HG03571 (cell line): ENCODE results near the gene MACROD2.
"Not testable (repeated sequence)": the region's sequence is repeated elsewhere in the genome, so short reads cannot be mapped to it uniquely, and the experiment has no call there.

ENCODE experiments used
- ATAC-seq: cut with Tn5 transposase; IDR thresholded peaks from one replicate; pipeline ENCODE4 v1.9.1; 2021; ENCODE audit not compliant: unreplicated experiment

The MACROD2 gene

DNA sequence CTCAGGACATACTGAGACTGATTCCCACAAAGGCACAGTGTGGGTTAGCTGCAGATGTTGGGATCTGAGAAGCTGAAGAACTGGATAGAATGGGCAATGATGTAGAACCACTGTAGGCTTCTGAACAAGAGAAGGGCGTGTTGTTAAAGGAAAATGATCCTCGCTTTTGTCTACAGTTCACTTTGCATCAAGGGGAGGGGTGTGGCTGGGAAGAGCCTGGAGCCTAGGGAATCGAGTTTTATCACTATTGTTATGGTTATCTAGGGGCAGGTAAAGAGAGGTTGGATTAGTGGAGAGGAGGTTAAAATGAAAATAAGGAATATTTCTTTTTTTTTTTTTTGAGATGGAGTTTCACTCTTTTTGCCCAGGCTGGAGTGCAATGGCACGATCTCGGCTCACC is 1809.8 kb downstream of the MACROD2 start:
- ATAC-seq: no peak

DNA sequence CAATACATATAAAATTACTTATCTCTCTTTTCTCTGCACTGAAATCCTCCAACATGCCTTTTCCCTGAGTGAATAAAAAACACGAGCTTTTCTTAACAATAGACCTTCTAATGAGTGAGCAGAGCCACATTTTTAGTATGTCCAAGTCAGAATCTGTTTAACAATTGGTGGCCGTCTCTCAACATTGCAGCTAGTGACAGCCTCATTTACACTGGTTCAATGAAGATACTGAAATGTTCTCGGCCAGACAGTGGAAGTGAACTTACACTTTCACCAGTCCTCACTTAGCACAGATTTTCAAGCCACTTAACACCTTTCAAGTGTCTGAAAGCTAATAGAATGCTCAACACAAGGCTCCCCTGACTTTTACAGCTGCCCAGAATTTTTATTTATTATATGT is 1810.8 kb downstream of the MACROD2 start:
- no peak for ATAC-seq

DNA sequence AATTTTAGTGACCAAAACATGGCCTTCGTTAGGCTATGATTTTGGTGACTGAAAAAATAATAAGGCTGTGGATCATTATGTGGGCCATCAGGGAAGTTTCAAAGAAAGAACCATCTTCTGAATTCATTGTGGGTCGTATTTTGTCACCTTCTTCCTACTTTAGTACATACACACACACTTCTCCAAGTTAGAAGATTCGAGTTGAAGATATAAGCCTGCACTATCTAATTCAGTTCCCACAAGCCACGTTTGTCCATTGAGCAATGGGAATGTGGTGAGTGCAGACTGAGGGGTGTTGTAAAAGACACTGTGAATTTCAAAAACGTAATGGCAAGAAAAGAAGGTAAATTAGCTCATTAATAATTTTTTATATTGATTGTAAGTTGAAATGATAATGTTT is 1812.0 kb downstream of the MACROD2 start:
- ATAC-seq: no peak

- ATAC-seq: not testable (repeated sequence)
These were observed 1812.5 kb downstream of the MACROD2 start for GRCh38 chr20:15807771-15808170.

GRCh38 chr20:15811951-15812350 is 1816.6 kb downstream of the MACROD2 start:
- ATAC-seq: no peak

DNA sequence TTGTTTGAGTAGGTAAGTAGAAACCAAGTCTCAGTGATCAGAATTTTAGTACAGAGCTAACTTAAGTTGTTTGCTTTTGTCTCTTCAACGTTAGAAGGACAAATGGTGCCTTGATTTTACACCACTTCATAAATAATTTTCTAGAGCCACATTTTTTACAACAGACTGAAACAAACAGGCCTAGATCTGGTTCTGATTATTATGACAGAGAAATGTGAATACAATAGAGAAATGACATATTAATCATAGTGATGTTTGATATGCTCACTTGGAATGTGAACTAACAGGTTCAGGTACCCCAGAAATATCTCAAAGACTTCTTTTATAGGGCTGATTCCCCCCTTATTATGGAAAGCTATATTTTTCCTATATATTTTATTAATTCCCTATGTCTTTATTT is 1817.4 kb downstream of the MACROD2 start:
- ATAC-seq: no peak

GRCh38 chr20:15814360-15814759 is 1819.0 kb downstream of the MACROD2 start:
- ATAC-seq: no peak

DNA sequence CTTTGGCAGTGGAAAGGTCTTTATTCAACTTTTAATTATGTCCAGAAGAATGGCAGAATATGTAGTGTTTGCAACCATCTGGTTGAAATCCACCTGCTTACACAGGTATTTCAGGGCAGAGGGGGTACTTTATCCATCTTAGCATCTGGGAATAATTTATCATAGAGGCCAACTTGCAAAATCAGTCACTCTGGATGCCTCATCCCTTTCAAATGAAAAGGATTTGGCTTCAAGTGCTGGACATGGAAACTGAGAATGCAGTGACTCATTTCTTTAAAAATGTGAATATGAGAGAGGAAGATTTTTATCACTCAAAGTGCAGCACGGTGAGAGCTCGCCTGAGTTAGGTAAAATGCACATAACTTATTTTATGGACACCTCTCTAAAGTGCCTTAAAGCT is 1819.6 kb downstream of the MACROD2 start:
- ATAC-seq: no peak

- no peak for ATAC-seq
These were observed 1822.0 kb downstream of the MACROD2 start for GRCh38 chr20:15817351-15817750.

DNA sequence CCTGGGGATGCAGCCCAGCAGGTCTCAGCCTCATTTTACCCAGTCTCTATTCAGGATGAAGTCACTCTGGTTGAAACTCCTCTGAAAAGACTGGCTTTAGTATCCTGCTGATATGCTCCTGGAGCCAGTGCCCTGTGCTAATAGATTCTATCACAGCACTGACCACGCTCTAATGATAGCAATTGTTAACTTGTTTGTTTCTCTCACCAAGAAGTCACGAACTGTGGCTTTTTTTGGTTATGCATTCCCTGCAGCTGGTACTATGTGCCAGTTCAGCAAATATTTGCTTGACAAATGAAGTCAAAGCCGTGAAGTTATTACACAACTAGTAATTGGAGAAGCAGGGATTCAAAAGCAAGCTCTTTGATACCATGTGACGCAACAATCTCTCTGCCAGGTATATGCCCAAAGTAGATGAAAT is 1823.3 kb downstream of the MACROD2 start:
- ATAC-seq: no peak

GRCh38 chr20:15823718-15824117 is 1828.4 kb downstream of the MACROD2 start:
- no peak for ATAC-seq

- no peak for ATAC-seq
These were observed 1832.3 kb downstream of the MACROD2 start for GRCh38 chr20:15827628-15828027.

- no peak for ATAC-seq
These were observed 1835.9 kb downstream of the MACROD2 start for GRCh38 chr20:15831201-15831600.

DNA sequence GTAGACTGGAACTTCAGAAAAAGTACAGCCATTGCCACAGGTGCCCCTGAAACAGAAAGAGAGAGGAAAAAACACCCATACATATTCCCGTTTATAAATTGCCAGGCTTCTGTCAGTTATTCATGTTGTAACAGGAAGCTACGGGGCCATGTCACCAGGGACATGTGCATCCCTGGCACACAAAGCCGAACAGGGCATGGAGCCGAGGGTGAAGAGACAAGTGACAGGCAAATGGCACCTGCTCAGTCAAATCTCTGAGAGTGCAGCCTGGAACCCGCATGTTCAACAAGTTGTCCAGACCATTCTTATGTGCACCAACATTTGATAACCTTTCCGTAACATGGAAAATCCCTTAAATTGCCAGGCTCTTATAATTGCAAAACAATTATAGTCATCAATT is 1837.2 kb downstream of the MACROD2 start:
- ATAC-seq: no peak

GRCh38 chr20:15834857-15835256 is 1839.5 kb downstream of the MACROD2 start:
- no peak for ATAC-seq

- ATAC-seq: no peak
These were observed 1840.5 kb downstream of the MACROD2 start for GRCh38 chr20:15835811-15836210.

GRCh38 chr20:15836634-15837033 is 1841.3 kb downstream of the MACROD2 start:
- ATAC-seq: no peak

DNA sequence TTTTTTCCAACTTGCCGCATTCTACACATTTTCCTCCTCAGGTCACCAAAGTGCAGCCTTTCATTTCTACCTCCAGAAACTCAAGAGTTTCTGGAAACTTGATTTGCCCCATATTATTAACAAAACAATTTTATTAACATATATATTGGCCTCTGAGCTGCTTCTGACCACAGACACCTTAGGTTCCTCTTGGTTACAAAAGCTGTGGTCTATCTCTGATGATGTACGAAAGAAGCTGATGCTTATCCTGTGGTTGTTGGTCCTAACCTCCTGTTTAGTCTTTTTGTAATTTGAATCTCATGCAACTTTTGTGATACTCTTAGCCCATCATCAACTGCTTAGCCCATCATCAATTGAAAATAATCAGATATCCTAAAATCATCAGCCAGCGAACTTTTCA is 1842.2 kb downstream of the MACROD2 start:
- ATAC-seq: no peak

DNA sequence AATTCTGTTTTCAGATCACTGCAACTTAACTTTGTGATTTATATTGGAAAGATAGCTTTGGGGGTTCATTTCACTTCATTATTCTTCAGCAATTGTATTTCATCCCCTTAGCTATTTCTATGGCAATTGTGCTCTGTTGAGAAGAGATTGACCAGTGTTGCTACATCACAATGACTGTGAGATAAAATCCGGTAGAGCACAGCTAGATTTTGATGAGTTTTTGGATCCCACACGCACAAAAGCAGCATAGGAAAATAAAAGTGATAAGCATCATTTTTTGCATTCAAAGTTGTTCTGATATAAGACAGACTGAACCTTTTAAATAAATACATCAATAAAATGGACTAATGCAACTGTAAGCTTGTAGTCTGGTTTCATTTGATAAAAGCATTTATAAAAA is 1843.2 kb downstream of the MACROD2 start:
- no peak for ATAC-seq

DNA sequence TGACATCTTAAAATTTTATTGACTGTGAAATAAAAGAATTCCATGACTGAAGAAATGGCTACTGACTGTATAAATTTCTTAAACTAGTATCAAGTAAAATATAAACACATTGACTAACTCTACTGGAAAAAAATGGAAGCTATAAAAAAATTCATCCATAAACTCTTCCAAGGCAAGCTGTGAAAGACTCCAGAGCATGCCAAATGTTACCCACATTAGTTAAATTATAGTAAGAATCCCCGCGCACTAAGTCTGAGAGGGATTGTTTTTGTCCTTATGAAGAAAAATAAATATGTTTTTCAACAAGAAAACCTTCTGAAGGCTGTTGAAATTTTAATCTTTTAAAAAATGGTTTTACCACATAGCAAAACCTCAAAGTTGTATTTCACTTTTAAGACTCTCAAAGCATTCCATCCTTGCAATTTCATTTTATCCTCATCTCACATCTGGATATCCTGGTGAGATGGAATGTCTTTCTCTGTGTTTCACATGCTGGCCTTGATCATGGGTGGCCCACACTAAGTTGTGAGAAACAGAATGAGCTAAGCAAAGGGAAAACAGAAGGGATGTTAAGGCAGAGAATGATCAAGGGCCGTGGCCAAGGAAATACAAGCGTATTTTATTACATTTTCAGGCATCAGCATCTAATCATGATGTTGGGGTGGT is 1845.5 kb downstream of the MACROD2 start:
- no peak for ATAC-seq

GRCh38 chr20:15842872-15843271 is 1847.6 kb downstream of the MACROD2 start:
- ATAC-seq: peak; percentile 62

DNA sequence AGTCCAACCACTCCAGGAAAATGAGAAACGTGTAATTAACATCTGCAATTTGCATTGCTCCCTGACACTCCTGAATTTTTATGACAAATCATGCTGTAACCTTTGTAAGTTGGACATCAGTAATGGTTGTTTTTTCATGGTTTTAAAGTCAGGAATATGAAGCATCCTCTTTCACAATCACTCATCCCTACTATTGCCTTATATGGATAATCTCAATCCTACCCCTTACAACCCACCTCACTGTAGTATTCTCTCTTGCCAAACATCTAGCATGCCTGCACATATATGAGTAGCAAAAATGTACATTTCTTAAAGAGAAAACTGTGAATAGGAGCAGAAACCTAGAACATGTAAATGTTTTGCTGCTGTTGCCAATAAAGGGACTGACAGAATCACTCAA is 1848.5 kb downstream of the MACROD2 start:
- no peak for ATAC-seq

GRCh38 chr20:15847196-15847784 is 1852.0 kb downstream of the MACROD2 start:
- no peak for ATAC-seq
